T-helper 9 cell (primary cell): ENCODE data around the gene TIMP2.

Experiments used
- DNase-seq: peaks from one replicate; pipeline ENCODE4 v3.0.0-alpha.2; 2020

The TIMP2 gene

DNA sequence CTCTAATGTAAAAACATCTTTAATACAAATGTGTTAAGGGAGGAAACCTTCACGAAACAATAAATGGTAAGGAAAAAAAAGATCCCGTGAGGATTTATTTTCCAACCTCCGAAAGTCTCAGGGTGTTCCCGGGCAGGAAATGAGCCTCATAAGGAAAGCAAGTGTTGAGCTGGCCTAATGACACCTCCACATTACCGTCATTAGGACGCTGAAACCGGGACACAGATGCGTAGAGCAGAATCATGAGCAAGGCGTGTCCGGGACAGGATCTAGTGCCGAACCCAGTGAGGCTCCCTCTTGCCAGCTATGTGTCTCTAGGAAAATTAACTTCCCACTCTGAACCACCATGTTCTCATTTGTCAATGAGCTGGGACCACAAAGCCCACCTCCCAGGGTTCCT, 120.4 kb downstream of the TIMP2 start:
- DNase-seq, result no peak

DNA sequence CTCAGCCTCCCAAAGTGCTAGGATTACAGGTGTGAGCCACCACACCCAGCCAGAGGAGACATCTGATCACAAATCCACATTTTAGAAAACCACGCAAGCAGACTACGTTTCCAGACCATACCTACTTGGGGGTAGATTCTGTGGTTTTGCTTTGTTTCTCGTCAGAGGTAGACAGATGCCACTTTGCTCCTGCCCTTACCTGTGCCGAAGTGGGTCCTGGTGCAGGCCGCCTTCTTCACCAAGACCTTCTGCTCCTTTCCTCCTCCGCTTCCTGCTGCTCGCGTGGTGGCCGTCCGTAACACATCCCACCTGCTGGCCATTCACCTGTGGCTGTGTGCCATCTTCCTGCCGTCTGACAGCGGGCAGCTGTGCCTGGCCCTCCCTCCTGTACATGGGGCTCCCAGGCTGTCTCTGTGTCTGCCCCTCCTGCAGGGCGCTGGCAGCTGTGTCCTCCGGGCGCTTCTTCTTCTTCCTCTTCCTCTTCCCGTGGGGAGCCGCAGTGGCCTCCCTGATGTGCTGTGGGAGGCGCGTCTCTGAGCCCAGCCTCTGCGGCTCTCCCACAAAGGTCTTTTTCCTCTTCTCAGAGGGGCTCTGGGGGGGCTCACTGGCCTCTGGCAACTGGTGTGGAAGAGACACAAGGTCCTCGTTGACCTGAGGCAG, 121.9 kb downstream of the TIMP2 start:
- no peak for DNase-seq
